Cardiac fibroblast (primary cell): ENCODE measurements around the gene CNTNAP5.

ENCODE experiments used
- DNase-seq, 2 donors: peaks; one replicate each; pipeline versions ENCODE4 v3.0.0 to v3.0.0-alpha.2; 2010; ENCODE audit warnings: low read depth in 2 of 2
- H3K4me3 ChIP-seq, 2 donors: replicated peaks in 1 of 2; 1 replicate in 1 of 2; 2 replicates in 1 of 2; pipeline ENCODE4 v1.5.1; 2011; ENCODE audit warnings: low read depth in 2 of 2, low read length in 2 of 2, mild to moderate bottlenecking in 2 of 2, moderate library complexity in 1 of 2
- CTCF ChIP-seq: IDR thresholded peaks from one replicate; pipeline ENCODE4 v1.5.1; 2011; ENCODE audit warnings: low read depth, mild to moderate bottlenecking, low read length, inconsistent platforms

The CNTNAP5 gene

GRCh38 chr2:124213977-124214587, 189.0 kb downstream of the CNTNAP5 start:
- no peak for TF ChIP-seq CTCF
- H3K4me3 ChIP-seq, result no peak overlapping the region
- DNase-seq, result no peak

- TF ChIP-seq CTCF, result no peak
- H3K4me3 ChIP-seq, result no peak overlapping the region
- no peak for DNase-seq
Measured at GRCh38 chr2:124246170-124246569, 221.1 kb downstream of the CNTNAP5 start.

- TF ChIP-seq CTCF, result no peak
Measured at GRCh38 chr2:124248386-124248785, 223.3 kb downstream of the CNTNAP5 start.

GRCh38 chr2:124250433-124250832, 225.3 kb downstream of the CNTNAP5 start:
- TF ChIP-seq CTCF, result no peak
- DNase-seq, result no peak
- no peak overlapping the region for H3K4me3 ChIP-seq

More at GRCh38 chr2:124248386-124248785, 223.3 kb downstream of the CNTNAP5 start:
- DNase-seq, result no peak
- H3K4me3 ChIP-seq, result no peak overlapping the region

- no peak for TF ChIP-seq CTCF
- DNase-seq, result peak; percentile 86 to 88
- no peak overlapping the region for H3K4me3 ChIP-seq
Measured at GRCh38 chr2:124254621-124255020, 229.5 kb downstream of the CNTNAP5 start.

- TF ChIP-seq CTCF, result no peak
- DNase-seq, result peak; percentile 21 to 30
- H3K4me3 ChIP-seq, result no peak overlapping the region
Measured at GRCh38 chr2:124257120-124257519, 232.0 kb downstream of the CNTNAP5 start.
